HG02759 (cell line): ENCODE data around the gene CNOT1.

Experiments
- ATAC-seq: cut with Tn5 transposase; IDR thresholded peaks from one replicate; pipeline ENCODE4 v1.9.1; 2021; ENCODE audit warnings: mild to moderate bottlenecking, moderate library complexity; ENCODE audit not compliant: unreplicated experiment

The CNOT1 gene

GRCh38 chr16:58488531-58488930 is 141.1 kb downstream of the CNOT1 start:
- no peak for ATAC-seq

GRCh38 chr16:58487566-58488351 is 141.9 kb downstream of the CNOT1 start:
- ATAC-seq: peak; percentile 90

- ATAC-seq: no peak
Measured at GRCh38 chr16:58485184-58485887, 144.3 kb downstream of the CNOT1 start.

GRCh38 chr16:58481931-58482330 is 147.7 kb downstream of the CNOT1 start:
- no peak for ATAC-seq

GRCh38 chr16:58481226-58481869 is 148.3 kb downstream of the CNOT1 start:
- ATAC-seq: no peak

GRCh38 chr16:58478427-58478826 is 151.2 kb downstream of the CNOT1 start:
- no peak for ATAC-seq

GRCh38 chr16:58476791-58477190 is 152.8 kb downstream of the CNOT1 start:
- no peak for ATAC-seq

- ATAC-seq: no peak
Measured at GRCh38 chr16:58475091-58475619, 154.5 kb downstream of the CNOT1 start.

GRCh38 chr16:58474296-58474695 is 155.3 kb downstream of the CNOT1 start:
- no peak for ATAC-seq

GRCh38 chr16:58472827-58473226 is 156.8 kb downstream of the CNOT1 start:
- no peak for ATAC-seq

- ATAC-seq: no peak
Measured at GRCh38 chr16:58472266-58472665, 157.4 kb downstream of the CNOT1 start.

GRCh38 chr16:58471209-58471975 is 158.2 kb downstream of the CNOT1 start:
- no peak for ATAC-seq
